Left hindlimb (tissue), 1 donor: ENCODE data around the gene SYT3.
"Not testable (repeated sequence)": the region's sequence is repeated elsewhere in the genome, so short reads cannot be mapped to it uniquely, and the experiment has no call there.

Experiments used
- DNase-seq: peaks from one replicate; pipeline ENCODE4 v3.0.0-alpha.2; 2018

SYT3 gene

GRCh38 chr19:50633973-50634372, 5.7 kb downstream of the SYT3 start:
- DNase-seq = no peak

DNA sequence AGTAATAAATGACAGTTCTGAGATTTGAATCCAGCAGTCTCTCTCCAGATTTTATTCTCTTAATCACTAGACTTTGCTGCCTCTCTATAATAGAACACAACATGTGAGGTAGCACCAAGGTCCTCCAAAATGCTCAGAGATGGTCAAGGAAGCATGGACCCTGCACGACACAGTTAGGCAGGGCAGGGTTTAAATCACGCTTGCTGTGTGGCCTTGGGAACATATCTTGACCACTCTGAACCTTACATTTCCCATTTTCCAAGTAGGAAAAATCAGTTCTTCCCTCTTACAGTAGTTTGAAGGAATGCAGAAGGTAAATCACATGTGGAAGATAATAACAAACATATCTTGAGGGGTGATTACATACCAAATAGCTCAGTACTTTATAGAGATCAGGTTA, 6.3 kb downstream of the SYT3 start:
- DNase-seq = no peak

GRCh38 chr19:50632151-50632835, 7.4 kb downstream of the SYT3 start:
- DNase-seq = no peak

DNA sequence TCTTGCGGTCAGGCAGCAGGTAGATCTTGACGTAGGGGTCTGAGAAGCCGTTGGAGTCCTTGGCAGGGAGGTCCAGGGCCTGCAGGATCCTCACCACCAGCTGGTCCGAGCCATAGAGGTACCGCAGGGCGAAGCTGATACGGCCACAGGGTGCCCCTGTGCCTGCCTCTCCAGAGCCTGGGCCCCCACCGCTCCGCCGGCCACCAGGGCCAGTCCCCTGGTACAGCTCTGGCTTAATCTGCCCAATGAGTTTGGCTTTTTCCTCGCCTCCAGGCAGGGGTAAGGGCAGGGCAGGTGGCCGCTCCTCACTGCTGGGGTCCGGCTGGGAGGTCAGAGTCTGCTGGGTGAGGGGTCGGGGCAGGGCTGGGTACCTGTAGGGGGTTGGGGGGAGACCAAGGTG, 9.9 kb downstream of the SYT3 start:
- DNase-seq = no peak

DNA sequence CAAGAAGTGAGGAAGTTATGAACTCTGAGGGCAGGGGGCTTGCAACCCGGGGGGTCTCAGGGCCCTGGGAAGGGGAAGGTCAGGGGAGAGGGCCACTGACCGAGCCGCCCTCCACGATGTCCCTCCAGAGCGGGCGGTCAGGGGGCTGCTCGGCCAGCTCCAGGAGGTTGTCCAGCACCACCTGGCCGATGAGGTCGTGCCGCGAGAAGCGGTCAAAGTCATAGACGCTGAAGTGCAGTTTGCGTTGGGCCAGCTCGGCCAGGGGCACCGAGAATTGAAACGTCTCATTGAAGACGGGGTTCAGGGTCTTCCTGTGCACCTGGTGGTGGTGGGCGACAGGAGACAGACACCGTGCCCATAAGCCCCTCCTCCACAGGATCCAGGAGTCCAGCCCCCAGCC, 10.5 kb downstream of the SYT3 start:
- DNase-seq = no peak

- no peak for DNase-seq
Observed at GRCh38 chr19:50628551-50628950, 11.1 kb downstream of the SYT3 start.

- no peak for DNase-seq
Observed at GRCh38 chr19:50628146-50628545, 11.5 kb downstream of the SYT3 start.

- DNase-seq = no peak
Observed at GRCh38 chr19:50626795-50627194, 12.9 kb downstream of the SYT3 start.

- DNase-seq = no peak
Observed at GRCh38 chr19:50626011-50626410, 13.7 kb downstream of the SYT3 start.

DNA sequence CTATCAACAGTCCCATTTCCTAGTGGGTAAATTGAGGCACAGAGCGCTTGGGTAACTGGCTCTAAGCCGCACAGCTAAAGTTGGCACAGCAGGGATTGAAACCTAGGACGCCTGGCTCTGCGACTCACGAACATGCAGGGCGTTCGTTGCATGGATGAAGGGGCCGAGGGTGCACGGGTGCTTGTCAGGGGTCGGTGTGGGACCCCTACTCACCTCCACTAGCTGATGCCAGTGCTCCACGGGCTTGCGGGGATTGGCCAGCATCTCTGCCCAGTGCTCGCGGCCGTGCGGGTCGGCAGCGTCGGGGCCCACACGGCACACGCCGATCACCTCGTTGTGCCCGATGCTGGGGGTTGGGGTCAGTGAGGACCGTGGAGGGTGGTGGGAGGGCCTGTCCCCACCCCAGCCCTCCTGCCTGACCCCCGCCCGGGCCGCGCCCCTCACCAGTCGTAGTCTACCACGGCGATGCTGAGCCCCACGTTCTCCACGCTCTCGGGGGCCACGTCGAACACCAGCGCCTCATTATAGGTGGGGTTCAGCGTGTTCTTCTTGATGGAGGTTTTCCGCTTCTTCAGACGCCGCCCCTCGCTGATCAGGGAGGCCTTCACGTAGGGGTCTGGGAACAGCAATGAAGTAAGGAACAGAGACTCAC, 14.6 kb downstream of the SYT3 start:
- DNase-seq = no peak

GRCh38 chr19:50620394-50620906, 19.2 kb downstream of the SYT3 start:
- DNase-seq = not testable (repeated sequence)

DNA sequence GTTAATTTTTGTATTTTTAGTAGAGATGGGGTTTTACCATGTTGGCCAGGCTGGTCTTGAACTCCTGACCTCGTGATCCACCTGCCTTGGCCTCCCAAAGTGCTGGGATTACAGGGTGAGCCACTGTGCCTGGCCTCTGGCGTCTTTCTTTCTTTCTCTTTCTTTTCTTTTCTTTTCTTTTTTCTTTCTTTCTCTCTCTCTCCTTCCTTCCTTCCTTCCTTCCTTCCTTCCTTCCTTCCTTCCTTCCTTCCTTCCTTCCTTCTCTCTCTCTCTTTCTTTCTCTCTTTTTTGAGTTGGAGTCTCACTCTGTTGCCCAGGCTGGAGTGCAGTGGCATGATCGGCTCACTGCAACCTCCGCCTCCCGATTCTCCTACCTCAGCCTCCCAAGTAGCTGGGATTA, 20.5 kb downstream of the SYT3 start:
- DNase-seq = not testable (repeated sequence)

DNA sequence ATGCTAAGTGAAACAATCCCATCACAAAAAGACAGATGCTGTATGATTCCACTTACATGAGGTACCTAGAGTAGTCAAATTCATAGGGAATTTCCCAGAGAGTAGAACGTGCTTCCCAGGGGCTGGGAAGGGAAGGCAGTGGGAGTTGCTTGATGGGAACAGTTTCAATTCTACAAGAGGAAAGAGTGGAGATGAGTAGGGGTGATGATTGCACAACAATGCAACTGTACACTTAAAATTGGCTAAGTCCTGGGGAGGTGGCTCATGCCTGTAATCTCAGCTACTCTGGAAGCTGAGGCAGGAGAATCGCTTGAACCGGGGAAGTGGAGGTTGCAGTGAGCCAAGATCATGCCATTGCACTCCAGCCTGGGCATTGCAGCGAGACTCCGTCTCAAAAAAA, 21.3 kb downstream of the SYT3 start:
- not testable (repeated sequence) for DNase-seq

- not testable (repeated sequence) for DNase-seq
Observed at GRCh38 chr19:50612504-50613404, 26.9 kb downstream of the SYT3 start.

GRCh38 chr19:50607874-50608785, 31.6 kb downstream of the SYT3 start:
- peak; percentile 77 for DNase-seq

GRCh38 chr19:50607388-50607787, 32.3 kb downstream of the SYT3 start:
- no peak for DNase-seq

- not testable (repeated sequence) for DNase-seq
Observed at GRCh38 chr19:50606059-50606836, 33.4 kb downstream of the SYT3 start.

DNA sequence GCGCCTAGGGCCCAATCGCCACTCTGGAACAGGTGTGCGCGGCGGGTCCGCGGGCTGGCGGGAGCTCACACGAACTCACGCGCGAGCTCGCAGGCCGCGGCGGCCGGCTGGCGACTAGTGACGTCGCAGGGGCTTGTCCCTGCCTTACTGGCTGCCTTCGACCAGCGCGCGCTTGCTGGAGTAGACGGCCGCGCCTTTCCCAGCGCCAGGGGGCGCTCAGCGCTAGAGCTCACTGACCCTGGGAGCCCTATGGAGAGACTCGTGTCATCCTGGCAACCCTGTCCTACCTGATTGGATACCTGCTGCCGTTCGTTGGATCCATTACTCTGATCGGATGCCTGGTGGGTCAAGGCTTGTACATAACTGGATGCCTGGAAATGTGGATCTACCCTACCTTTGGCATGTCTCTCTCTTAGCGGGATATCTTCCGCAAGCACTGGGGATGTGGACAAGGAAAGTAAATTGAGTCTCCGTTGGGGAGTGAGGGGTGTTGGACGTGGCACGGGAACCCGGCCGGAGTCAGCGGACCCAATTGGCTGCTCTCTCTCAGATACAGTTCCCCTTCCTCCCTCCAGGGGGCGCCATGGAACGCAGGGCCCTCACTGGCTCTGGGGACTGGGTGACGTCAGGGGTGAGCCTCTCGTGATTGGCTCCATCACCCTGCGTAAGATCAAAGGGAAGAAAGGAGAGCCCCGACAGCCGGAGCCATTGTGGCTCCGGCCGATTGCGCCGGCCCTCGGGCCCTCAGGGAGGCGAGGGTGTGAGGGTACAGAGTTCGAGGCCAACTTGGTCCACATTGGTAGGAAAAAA, 35.2 kb downstream of the SYT3 start:
- DNase-seq = not testable (repeated sequence)

DNA sequence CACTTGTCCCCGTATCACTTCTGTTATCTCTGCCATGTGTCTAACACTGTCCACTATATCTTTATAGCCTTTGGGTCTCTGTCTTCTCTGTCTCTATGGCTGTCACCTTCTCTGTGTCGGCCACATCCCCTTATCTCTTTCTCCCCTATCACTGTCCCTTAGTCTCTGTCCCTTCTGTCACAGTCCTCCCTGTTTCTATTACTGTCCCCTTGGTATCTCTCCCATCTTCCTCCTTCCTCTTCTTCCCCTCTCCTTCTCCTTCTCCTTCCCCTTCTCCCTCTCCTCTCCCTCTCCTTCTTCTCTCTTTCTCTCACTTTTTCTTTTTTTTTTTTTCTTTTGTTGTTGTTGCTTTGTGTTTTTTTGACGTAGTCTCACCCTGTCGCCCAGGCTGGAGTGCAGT, 36.7 kb downstream of the SYT3 start:
- no peak for DNase-seq

DNA sequence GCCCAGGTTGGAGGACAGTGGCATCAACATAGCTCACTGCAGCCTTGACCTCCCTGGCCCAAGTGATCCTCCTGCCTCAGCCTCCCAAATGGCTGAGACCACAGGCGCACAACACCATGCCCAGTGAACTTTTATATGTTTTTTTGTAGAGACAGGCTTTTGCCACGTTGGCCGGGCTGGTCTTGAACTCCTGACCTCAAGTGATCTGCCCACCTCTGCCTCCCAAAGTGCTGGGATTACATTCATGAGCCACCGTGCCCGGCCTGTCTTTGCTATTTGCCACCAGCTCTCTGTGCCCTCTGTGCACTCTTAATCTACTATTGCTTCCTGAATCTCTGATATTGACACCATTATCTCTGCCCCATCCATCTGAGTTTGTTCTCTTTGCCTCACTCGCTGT, 37.2 kb downstream of the SYT3 start:
- DNase-seq = no peak

GRCh38 chr19:50602089-50602422, 37.6 kb downstream of the SYT3 start:
- no peak for DNase-seq
